OCI-LY1 (cell line): ENCODE measurements around the gene PDXP.

Experiments
- H2AFZ ChIP-seq: fragments of 200-600 bp; sonication (generic), shearing (Covaris generic); 2 replicates; pipeline ENCODE4 v1.6.0; 2014; ENCODE audit warnings: antibody characterized with exemption, mild to moderate bottlenecking, low read length
- H3F3A ChIP-seq: fragments of 200-600 bp; sonication (generic), shearing (Covaris generic); 2 replicates; pipeline ENCODE4 v1.6.0; 2014; ENCODE audit warnings: mild to moderate bottlenecking, antibody characterized with exemption, low read length, moderate library complexity; ENCODE audit not compliant: insufficient read depth
- H3K27ac ChIP-seq: fragments of 200-600 bp; sonication (generic); 2 replicates; pipeline ENCODE4 v1.5.1; 2014; ENCODE audit warnings: low read length, mixed run types, mild to moderate bottlenecking, low read depth; ENCODE audit not compliant: poor library complexity, severe bottlenecking
- H3K27me3 ChIP-seq: fragments of 200-600 bp; sonication (generic); 2 replicates; pipeline ENCODE4 v1.6.0; 2014; ENCODE audit warnings: antibody characterized with exemption, mild to moderate bottlenecking, low read length, moderate library complexity; ENCODE audit not compliant: insufficient read depth
- H3K36me3 ChIP-seq: fragments of 200-600 bp; sonication (generic); 2 replicates; pipeline ENCODE4 v1.6.1; 2014; ENCODE audit warnings: mild to moderate bottlenecking, antibody characterized with exemption, low read length, moderate library complexity, mixed read lengths; ENCODE audit not compliant: insufficient read depth
- H3K4me1 ChIP-seq: fragments of 200-600 bp; sonication (generic); 2 replicates; pipeline ENCODE4 v1.5.1; 2014; ENCODE audit warnings: mild to moderate bottlenecking, low read length, moderate library complexity; ENCODE audit not compliant: insufficient read depth, severe bottlenecking
- H3K4me2 ChIP-seq: fragments of 200-600 bp; sonication (generic), shearing (Covaris generic); 2 replicates; pipeline ENCODE4 v1.6.1; 2014; ENCODE audit warnings: low read length
- H3K4me3 ChIP-seq: fragments of 200-600 bp; sonication (generic); 2 replicates; pipeline ENCODE4 v1.5.1; 2014; ENCODE audit warnings: low read length, low read depth, mild to moderate bottlenecking, mixed read lengths; ENCODE audit not compliant: poor library complexity, severe bottlenecking
- H3K79me2 ChIP-seq: fragments of 200-600 bp; shearing (Covaris generic); 2 replicates; pipeline ENCODE4 v1.6.1; 2016; ENCODE audit warnings: mixed run types, low read length, mixed read lengths; ENCODE audit not compliant: insufficient read depth
- H3K9ac ChIP-seq: fragments of 200-600 bp; sonication (generic), shearing (Covaris generic); 2 replicates; pipeline ENCODE4 v1.6.1; 2014; ENCODE audit warnings: mild to moderate bottlenecking, low read length, mixed read lengths
- H3K9me2 ChIP-seq: fragments of 200-600 bp; sonication (generic), shearing (Covaris generic); 2 replicates; pipeline ENCODE4 v1.6.1; 2014; ENCODE audit warnings: low read depth, mild to moderate bottlenecking, low read length, mixed read lengths
- H3K9me3 ChIP-seq: fragments of 200-600 bp; shearing (Covaris generic); 2 replicates; pipeline ENCODE4 v1.6.1; 2014; ENCODE audit warnings: low read length, mixed read lengths
- H4K20me1 ChIP-seq: fragments of 200-600 bp; sonication (generic), shearing (Covaris generic); 2 replicates; pipeline ENCODE4 v1.6.0; 2016; ENCODE audit warnings: mild to moderate bottlenecking, low read length; ENCODE audit not compliant: insufficient read depth
- EZH2 ChIP-seq: fragments of 200-600 bp; sonication (generic), shearing (Covaris generic); IDR thresholded peaks from 2 replicates; pipeline ENCODE4 v1.8.0; 2017; ENCODE audit warnings: borderline replicate concordance, mixed run types, mild to moderate bottlenecking, antibody characterized with exemption, low read length, moderate library complexity, mixed read lengths
- TF ChIP-seq, protein P1 (sequence below): fragments of 200-600 bp; sonication (generic), shearing (Covaris generic); IDR thresholded peaks from 2 replicates; pipeline ENCODE4 v1.5.1; 2017; ENCODE audit warnings: mild to moderate bottlenecking, antibody characterized with exemption, low read length, moderate library complexity, mixed read lengths

Gene PDXP

DNA sequence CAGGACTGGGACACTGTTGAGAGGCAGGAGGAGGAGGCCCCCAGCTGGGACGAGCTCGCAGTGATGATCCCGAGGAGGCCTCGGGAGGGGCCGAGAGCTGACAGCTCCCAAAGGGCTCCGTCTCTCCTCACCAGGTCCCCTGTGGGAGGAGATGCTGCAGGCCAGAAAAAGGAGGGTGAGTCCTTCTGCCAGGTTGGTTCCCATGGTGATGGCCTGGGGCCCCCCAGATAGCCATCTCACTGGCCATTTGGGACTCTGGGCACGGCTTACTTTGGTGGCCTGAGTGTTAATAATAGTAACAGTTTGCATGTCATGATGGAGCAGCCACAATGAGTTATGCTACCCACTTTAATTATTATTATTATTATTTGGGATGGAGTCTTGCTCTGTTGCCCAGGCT, 57.2 kb downstream of the PDXP start:
- Histone ChIP-seq H3K9me2 (no peaks in the 10 kb centered on the region), H3K4me2 (no peak overlapping the region), H3F3A (no peaks in the 10 kb centered on the region), H3K36me3 (no peaks in the 10 kb centered on the region; the same call in 1 of the 2 replicates), H3K9me3 (no peaks in the 10 kb centered on the region), H3K27ac (no peak overlapping the region), H2AFZ (no peak overlapping the region), H4K20me1 (no peaks in the 10 kb centered on the region), H3K9ac (no peak overlapping the region), H3K27me3 (no peaks in the 10 kb centered on the region), H3K4me1 (peaks cover 7% of the 10 kb centered on the region), H3K79me2 (no peaks in the 10 kb centered on the region), H3K4me3 (no peak overlapping the region)
- TF ChIP-seq, protein P1, sequence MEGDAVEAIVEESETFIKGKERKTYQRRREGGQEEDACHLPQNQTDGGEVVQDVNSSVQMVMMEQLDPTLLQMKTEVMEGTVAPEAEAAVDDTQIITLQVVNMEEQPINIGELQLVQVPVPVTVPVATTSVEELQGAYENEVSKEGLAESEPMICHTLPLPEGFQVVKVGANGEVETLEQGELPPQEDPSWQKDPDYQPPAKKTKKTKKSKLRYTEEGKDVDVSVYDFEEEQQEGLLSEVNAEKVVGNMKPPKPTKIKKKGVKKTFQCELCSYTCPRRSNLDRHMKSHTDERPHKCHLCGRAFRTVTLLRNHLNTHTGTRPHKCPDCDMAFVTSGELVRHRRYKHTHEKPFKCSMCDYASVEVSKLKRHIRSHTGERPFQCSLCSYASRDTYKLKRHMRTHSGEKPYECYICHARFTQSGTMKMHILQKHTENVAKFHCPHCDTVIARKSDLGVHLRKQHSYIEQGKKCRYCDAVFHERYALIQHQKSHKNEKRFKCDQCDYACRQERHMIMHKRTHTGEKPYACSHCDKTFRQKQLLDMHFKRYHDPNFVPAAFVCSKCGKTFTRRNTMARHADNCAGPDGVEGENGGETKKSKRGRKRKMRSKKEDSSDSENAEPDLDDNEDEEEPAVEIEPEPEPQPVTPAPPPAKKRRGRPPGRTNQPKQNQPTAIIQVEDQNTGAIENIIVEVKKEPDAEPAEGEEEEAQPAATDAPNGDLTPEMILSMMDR = no peak
- TF ChIP-seq EZH2 = no peak
